A549 treated with ZK216348 at 1 μM for 4 hours (cell line): ENCODE measurements around the gene ZBBX. TPM values are rescaled to one million over a fixed set of nuclear protein-coding genes. Genes with fewer than 3 reads are reported as not detected.

Experiments
- total RNA-seq: library from RNA; stranded (reverse); fragments of 200-300 nt; extraction: Qiagen RNA extraction; gene quantifications from 5 replicates; pipeline ENCODE4 v1.2.3, GENCODE V29; 2022; ENCODE audit warnings: low read depth

The ZBBX gene
- not detected in 5 replicates for total RNA-seq

DNA sequence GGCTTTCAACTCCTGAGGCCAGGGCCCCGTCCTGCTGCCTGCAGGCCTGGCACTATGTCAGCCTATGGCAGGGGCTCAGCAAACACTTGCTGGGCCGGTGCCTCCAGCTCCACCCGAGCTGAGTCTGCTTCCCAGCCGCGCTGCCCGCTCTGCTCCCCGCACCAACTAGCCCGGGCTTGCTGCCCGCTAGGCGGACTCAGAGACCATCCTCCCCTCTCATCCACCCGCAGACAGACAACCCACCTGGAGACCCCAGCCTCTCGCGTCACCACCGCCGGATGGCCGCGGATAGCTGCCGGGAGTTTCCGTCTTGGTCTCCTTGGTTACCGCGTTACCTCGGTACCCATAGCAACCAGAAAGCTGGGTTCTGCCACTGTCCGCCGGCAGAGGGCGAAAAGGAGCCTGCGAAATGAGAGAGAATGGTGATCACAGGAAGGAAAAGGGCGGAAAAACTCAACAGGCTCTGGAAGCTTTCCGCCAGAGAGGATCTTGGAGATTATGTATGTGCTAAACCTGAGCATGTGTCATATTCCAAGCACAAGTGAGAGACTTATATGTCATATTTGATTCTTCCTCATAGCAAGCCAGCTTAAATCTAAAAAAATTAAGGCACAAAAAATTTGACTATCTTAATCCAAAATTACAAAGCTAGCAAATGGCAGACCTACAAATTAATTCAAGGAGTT is at the start of gene ZBBX:
Gene ZBBX, minus strand, starts transcription at position 294 of the 686 bp plus-strand sequence. CDS start 7,396 bp downstream, outside the sequence.

Other genes with a start within 250 kb of the ZBBX start
- not detected in 5 replicates for gene SERPINI2, start 93.7 kb upstream of the ZBBX start, total RNA-seq